H4 (cell line): ENCODE measurements around the gene CAMSAP1. TPM values are rescaled to one million over a fixed set of nuclear protein-coding genes. Genes with fewer than 3 reads are reported as not detected.

Experiments used
- DNase-seq: peaks from one replicate; pipeline ENCODE4 v3.0.0-alpha.2; 2015; ENCODE audit warnings: low spot score
- total RNA-seq: library from RNA; depleted of rRNA; stranded (reverse); fragments of >200 nt; shearing (Covaris generic); gene quantifications from 2 replicates; pipeline ENCODE4 v1.2.3, GENCODE V29; 2014

CAMSAP1 gene
- total RNA-seq, 1 experiment from 2014 or later: 11.0 TPM

- no peak for DNase-seq
These were observed 23.8 kb downstream of the CAMSAP1 start for GRCh38 chr9:135883410-135884089.

DNA sequence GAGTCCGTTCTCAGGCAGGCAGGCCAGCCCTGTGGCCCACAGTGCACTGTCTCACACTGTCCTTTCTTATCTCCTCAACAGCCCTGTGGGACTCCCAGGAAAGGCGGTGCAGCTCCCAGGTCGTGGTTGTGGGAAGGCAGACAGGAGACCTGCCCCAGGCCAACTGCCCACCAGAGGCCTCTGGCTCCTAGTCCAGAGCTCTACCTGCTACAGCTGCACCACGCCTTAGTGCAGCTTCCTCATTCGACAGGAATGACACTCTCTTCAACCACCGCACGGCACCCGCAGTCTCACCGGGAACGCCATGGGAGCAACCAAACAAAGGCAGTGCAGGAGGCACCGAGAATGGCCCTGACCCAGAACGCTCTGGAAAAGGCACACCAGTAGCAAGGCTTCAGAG lies 25.3 kb downstream of the CAMSAP1 start:
- DNase-seq: no peak

- DNase-seq: no peak
These were observed 26.9 kb downstream of the CAMSAP1 start for GRCh38 chr9:135880438-135880837.

GRCh38 chr9:135879619-135880018 lies 27.7 kb downstream of the CAMSAP1 start:
- DNase-seq: no peak

DNA sequence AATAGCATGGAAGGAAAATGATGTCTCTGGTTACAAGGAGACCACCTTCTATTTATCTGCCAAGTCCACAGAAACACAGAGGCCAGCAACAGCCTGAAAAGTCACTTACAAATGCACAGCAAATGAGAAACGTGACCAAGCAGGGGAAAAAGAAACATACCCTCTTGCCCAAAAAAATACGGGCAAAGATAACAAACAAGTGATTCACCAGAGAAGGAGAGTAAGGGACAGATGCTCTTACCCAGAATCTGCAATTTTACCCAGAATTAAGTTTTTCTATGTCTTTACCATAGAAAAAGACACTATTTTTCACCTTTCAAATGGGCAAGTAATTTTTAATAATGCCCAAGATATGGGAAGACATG lies 28.1 kb downstream of the CAMSAP1 start:
- DNase-seq: no peak

DNA sequence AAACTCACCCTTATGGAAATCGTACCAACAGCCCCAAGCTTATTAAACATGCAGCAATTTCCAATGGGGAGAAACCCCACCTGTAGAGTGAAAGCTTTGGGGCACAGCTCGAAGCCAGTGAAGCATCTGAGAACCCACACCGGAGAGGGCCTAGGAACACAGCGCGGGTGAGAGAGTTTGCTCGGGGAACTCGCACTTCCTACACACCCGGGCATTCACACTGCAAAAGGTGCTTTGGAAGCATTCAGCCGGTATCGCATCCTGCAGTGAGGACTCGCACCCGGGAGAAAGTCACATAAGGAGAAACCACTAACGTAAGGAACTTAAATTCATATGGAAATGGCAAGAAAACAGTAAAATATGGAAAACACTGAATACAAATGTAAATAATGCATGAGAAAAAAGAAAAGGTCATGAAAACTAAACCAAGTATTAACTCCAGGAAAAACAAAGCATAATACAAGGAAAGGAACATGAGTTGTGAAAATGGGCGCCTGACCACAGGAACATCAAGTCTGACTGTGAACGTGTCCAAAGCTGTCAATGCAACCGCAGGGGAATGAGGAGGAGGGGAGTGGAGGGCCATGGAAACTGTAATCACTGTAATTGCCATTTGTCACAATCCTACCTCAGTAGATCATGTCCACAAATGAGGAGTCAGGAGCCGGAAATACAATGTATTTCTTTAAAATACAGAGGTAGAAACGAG lies 28.7 kb downstream of the CAMSAP1 start:
- no peak for DNase-seq

GRCh38 chr9:135877791-135878527 lies 29.4 kb downstream of the CAMSAP1 start:
- DNase-seq: no peak

- no peak for DNase-seq
These were observed 30.4 kb downstream of the CAMSAP1 start for GRCh38 chr9:135876936-135877335.

DNA sequence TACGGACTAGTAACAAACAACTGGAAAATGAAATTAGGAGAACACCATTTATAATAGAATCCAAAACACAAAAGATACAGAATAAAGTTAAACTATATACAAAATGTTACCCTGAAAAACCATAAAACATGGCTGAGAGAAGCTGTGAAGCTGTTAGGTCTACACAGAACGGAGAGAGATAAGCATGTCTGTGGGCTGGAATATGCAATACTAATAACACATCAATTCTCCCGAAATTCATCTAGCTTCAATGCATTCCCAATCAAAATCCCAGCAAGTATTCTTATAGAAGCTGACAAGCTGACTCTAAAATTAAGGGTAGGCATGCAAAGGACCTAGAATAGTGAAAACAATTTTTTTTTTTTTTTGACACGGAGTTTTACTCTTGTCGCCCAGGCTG lies 32.5 kb downstream of the CAMSAP1 start:
- DNase-seq: no peak

- no peak for DNase-seq
These were observed 37.4 kb downstream of the CAMSAP1 start for GRCh38 chr9:135869909-135870308.

GRCh38 chr9:135865531-135865930 lies 41.8 kb downstream of the CAMSAP1 start:
- DNase-seq: no peak

- no peak for DNase-seq
These were observed 42.8 kb downstream of the CAMSAP1 start for GRCh38 chr9:135864447-135865049.

DNA sequence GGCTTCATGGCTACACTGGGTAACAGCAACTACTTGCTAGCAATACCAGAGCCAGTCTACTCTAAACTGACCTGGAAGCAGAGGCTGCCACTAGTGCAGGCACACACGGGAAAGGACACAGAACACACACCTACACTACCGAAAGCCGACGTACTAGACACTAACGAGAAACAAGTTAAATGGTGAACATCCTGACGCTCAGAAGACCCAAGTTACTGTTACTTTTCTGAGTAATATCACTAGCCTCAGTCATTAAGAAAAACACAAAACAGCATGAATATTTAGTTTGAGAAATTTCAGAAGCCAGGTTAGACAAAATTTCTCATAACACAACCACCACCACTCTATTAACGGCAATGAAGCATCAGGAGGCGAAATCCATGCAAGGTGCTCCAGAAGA lies 44.5 kb downstream of the CAMSAP1 start:
- no peak for DNase-seq

GRCh38 chr9:135858491-135859185 lies 48.7 kb downstream of the CAMSAP1 start:
- DNase-seq: no peak

- DNase-seq: no peak
These were observed 49.5 kb downstream of the CAMSAP1 start for GRCh38 chr9:135857843-135858242.

DNA sequence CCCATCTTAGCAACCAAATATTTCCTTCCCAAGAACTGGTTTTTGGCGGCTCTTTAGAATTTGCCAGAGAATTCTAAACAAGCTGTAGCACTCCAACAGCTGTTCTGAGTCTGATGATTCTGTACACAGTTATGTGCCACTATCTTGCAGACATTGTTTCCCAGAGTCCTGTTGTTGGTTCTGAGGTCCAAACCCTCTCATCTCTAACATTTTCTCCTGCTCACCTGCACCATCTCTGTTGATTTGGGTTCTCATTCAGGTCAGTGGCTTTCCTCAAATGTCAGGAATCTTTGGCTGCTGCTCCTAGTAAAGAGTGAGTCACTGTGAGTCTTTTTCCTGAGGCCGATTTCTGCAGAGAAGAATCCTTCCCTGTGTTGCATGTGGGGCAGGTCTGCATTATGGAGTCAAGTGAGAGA lies 50.0 kb downstream of the CAMSAP1 start:
- no peak for DNase-seq

DNA sequence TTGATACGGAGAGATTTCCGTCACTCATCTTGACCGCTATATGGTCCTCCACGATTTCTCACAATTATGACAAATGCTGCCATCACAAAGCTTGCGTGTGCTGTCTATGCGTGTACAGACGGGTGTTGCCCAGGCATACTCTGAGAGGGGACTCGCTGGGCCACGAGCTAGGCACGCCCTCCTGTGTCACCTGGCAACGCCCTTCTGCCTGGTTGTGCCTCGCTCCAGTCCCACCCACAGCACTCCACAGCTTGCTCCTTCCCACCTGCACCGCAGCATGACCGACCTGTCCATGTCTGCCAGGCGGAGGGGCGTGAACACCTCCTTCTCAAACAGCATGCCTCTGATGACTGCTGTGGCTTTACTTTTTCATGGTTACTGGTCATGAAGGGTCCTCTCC lies 55.6 kb downstream of the CAMSAP1 start:
- no peak for DNase-seq

GRCh38 chr9:135850737-135851136 lies 56.6 kb downstream of the CAMSAP1 start:
- no peak for DNase-seq

DNA sequence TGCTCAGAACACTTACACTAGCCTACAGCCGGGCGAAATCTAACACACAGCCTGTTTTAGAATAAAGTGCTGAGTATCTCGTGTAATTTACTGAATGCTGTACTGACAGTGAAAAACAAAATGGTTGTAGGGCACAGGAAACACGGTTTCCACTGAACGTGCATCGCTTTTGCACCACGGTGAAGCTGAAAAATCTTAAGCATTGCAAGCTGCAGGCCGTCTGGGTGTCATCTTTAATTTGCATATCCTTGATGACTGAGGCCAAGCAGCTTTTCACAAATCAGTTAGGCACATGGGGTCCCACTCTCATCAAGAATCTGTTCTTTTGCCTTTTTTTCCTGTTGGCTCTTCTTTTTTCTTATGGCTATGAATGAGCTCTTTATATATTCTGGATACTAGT lies 58.2 kb downstream of the CAMSAP1 start:
- DNase-seq: no peak

DNA sequence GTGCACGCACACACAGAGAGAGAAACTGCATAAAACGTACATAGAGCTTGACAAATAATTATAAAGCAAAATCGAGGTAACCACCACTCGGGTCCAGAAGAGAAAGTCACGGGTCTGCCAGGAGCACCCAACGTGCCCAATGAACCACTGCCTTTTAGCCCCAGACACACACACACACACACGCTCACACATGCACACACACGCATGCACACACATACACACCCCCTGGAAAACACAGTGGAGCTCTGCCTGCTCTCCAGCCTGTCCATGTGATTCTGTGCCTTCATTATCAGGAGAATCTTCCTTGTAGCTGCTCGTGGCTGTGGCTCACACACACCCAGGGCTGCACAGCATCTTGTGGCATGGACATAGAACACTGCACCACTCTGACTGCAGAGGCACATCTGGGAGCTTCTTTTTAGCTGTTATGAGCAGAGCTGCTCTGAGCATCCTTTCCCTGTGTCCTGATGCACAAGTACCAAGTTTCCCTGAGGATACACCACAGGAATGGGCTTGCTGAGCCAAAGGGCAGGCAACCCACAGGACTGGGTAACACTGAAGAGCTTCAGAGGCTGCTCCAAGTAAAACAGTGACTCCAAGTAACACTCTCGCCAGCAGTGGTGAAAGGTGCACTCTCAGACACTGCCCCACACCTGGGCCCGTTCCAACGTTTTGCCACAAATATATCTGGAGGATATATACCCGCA lies 58.9 kb downstream of the CAMSAP1 start:
- no peak for DNase-seq

GRCh38 chr9:135847833-135848232 lies 59.5 kb downstream of the CAMSAP1 start:
- DNase-seq: no peak
